ENCODE measurements around the gene BCL2. TPM values are rescaled to one million over a fixed set of nuclear protein-coding genes. Genes with fewer than 3 reads are reported as not detected.

BCL2 gene
- total RNA-seq, 1 donor from 2014 or later = 9.3 TPM

DNA sequence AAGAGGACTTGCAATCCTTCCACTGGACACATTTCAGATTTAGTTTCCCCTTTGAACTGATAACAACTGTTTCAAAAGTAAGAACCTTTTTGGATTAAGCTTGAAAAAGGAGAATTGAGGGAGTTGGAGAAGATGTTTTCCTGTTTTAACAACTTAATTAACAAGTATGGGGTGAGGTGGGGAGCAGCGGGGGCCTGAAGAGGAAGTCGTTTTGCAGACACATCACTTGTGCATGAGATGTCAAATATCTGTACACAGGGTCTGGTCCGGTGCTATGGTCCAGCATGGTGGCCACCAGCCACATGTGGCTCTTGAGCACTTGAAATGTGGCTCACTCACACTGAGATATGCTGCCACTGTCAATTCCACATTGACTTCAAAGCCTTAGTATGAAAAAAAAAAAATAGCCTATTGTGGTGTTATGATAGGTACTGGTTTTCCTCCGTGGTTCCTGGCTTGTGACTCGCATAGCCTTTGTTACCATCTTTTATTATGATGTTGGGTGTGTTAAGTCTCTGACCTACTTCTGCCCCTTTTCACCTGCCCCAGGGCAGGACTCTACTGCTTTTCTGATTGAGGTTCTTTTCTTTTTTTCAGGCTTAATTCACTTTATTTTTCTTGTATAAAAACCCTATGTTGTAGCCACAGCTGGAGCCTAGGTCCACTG, 205.5 kb downstream of the BCL2 start:
- no peak overlapping the region for H3K27ac Mint-ChIP-seq
- H3K36me3 Mint-ChIP-seq = no peaks in the 10 kb centered on the region
- H3K9me3 Mint-ChIP-seq = no peaks in the 10 kb centered on the region
- H3K4me1 Mint-ChIP-seq = peaks cover 25% of the 10 kb centered on the region
- TF ChIP-seq, protein P1, sequence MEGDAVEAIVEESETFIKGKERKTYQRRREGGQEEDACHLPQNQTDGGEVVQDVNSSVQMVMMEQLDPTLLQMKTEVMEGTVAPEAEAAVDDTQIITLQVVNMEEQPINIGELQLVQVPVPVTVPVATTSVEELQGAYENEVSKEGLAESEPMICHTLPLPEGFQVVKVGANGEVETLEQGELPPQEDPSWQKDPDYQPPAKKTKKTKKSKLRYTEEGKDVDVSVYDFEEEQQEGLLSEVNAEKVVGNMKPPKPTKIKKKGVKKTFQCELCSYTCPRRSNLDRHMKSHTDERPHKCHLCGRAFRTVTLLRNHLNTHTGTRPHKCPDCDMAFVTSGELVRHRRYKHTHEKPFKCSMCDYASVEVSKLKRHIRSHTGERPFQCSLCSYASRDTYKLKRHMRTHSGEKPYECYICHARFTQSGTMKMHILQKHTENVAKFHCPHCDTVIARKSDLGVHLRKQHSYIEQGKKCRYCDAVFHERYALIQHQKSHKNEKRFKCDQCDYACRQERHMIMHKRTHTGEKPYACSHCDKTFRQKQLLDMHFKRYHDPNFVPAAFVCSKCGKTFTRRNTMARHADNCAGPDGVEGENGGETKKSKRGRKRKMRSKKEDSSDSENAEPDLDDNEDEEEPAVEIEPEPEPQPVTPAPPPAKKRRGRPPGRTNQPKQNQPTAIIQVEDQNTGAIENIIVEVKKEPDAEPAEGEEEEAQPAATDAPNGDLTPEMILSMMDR (IDR thresholded peaks at IDR 0.05; ENCODE audit: unreplicated experiment) = no peak
- H3K27me3 Mint-ChIP-seq (ENCODE audit: low read depth) = no peaks in the 10 kb centered on the region
- no peak overlapping the region for H3K4me3 Mint-ChIP-seq
- DNase-seq (ENCODE audit: low spot score in 2 of 2, unreplicated experiment in 2 of 2) = no peak

DNA sequence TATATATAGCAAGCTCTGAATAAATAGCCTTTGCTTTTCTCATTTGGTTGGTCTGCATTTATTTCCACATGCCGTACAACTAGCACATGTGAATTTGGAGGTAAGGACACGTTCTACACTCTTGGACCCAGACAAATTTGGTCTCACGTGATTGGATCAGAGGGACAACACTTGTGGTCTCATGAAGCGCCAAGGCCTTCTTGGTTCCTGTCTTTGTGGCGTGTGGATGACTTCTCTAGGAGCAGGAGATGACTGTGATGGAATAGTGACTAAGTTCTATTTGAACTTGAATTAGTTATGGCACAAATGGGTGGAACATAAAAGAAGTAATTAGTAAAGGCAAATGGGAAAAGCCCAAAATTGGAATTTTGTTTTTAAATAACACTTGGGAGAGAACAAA, 206.9 kb downstream of the BCL2 start:
- TF ChIP-seq, protein P1 (IDR thresholded peaks at IDR 0.05; ENCODE audit: unreplicated experiment) = no peak
- Mint-ChIP-seq H3K4me1 (peaks cover 25% of the 10 kb centered on the region), H3K27ac (no peak overlapping the region), H3K4me3 (no peak overlapping the region), H3K36me3 (no peaks in the 10 kb centered on the region), H3K9me3 (no peaks in the 10 kb centered on the region), H3K27me3 (ENCODE audit: low read depth) (no peaks in the 10 kb centered on the region)
- no peak for DNase-seq (ENCODE audit: low spot score in 2 of 2, unreplicated experiment in 2 of 2)

DNA sequence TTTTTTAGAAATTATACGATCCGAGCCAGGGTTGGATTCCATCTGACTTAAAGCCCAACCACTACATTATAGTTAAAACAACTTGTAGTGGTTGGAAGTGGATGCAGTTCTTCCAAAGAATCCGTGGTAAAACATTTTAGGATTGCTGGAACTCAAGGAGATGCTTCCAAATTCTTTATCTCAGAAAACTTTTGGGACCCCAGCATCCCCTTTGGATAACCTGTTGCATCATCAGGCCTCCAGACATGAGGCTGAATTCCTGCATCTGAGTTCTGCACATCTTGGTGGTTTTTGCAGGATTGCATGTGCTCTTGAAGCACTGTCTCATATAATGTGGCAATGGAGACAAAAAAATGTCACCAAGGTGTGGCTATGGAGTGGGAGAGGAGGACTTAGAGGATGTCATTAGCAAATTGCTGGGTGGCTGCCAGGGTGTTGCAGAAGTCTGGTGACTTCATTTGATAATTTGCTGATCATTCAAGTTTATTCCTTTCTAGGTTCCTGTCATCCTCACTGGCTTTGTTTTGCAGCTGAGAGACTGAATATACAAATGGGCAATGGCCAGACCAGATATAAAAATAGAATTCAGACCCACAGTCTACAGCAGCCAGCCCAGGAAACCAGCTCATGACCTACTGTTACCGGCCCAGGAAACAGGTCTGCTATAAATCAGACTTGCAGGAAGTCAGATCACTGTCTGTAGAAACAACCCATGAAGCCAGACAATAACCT, 207.7 kb downstream of the BCL2 start:
- Mint-ChIP-seq H3K9me3 (no peaks in the 10 kb centered on the region), H3K27ac (no peak overlapping the region), H3K27me3 (ENCODE audit: low read depth) (no peaks in the 10 kb centered on the region), H3K4me1 (peaks cover 28% of the 10 kb centered on the region), H3K4me3 (no peak overlapping the region), H3K36me3 (no peaks in the 10 kb centered on the region)
- TF ChIP-seq, protein P1 (IDR thresholded peaks at IDR 0.05; ENCODE audit: unreplicated experiment) = no peak
- DNase-seq (ENCODE audit: low spot score in 2 of 2, unreplicated experiment in 2 of 2) = no peak

DNA sequence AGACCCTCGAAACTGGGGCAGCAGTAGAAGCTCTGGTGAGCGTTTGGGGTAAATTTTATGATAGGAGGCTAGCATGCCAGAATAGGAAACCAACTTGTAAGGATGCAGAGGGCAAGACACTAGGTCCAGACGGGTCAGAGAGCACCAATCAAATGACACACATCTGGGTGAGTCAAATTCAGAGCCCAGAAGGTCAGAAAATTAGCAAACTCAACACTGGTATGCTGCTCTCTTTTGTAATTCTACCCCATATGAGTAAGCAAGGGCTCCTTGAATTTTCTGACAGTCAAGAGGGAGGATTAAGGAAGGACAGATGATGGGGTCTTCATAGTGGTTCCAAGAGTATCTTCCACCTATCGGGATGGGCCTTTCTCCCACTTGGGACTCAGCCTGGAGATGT, 209.8 kb downstream of the BCL2 start:
- TF ChIP-seq, protein P1 (IDR thresholded peaks at IDR 0.05; ENCODE audit: unreplicated experiment) = no peak
- no peaks in the 10 kb centered on the region for H3K27me3 Mint-ChIP-seq (ENCODE audit: low read depth)
- H3K9me3 Mint-ChIP-seq = peaks cover 5% of the 10 kb centered on the region
- DNase-seq (ENCODE audit: low spot score in 2 of 2, unreplicated experiment in 2 of 2) = no peak
- no peaks in the 10 kb centered on the region for H3K36me3 Mint-ChIP-seq
- H3K4me1 Mint-ChIP-seq = peaks cover 28% of the 10 kb centered on the region
- no peak overlapping the region for H3K27ac Mint-ChIP-seq
- no peak overlapping the region for H3K4me3 Mint-ChIP-seq

DNA sequence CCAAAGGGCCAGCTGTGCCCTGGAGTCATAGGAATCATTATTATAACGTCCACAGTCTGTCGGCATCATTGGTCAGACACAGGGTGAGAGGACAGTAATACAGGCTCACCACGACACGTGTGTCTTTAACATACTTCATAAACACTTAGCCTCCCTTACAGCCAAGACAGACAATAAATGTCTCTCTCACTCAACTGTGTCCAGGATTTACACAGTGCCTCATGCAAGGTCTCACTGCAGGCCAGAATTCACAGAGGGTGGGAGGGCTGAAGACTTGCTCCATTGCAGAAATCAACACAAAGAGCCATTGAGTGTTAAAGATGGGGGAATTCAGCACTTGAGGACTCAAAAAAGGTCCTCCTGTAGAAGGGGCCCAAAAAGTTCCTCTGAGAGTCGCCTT, 210.5 kb downstream of the BCL2 start:
- Mint-ChIP-seq H3K36me3 (no peaks in the 10 kb centered on the region), H3K27ac (no peak overlapping the region), H3K27me3 (ENCODE audit: low read depth) (no peaks in the 10 kb centered on the region), H3K9me3 (peaks cover 5% of the 10 kb centered on the region), H3K4me1 (peaks cover 28% of the 10 kb centered on the region), H3K4me3 (no peak overlapping the region)
- TF ChIP-seq, protein P1 (IDR thresholded peaks at IDR 0.05; ENCODE audit: unreplicated experiment) = no peak
- no peak for DNase-seq (ENCODE audit: low spot score in 2 of 2, unreplicated experiment in 2 of 2)

Data from mesothelial cell of epicardium (in vitro differentiated cells).